ENCODE results near the gene SLC12A2.

- TF ChIP-seq CTCF (IDR thresholded peaks at IDR 0.05) (no peak), ZBTB33 (IDR thresholded peaks at IDR 0.05; ENCODE audit: borderline replicate concordance, low read depth) (no peak), MEF2A (IDR thresholded peaks at IDR 0.05; ENCODE audit: borderline replicate concordance, low read depth) (no peak), EZH2phosphoT487 (IDR thresholded peaks at IDR 0.05; ENCODE audit: borderline replicate concordance, low read depth) (no peak), YY1 (IDR thresholded peaks at IDR 0.05; ENCODE audit: low read depth) (no peak), EP300 (IDR thresholded peaks at IDR 0.05; ENCODE audit: borderline replicate concordance in 1 of 2, low read depth in 1 of 2, low read length in 1 of 2) (no peak), TEAD4 (IDR thresholded peaks at IDR 0.05; ENCODE audit: borderline replicate concordance, insufficient read depth) (no peak), TAF1 (IDR thresholded peaks at IDR 0.05; ENCODE audit: borderline replicate concordance, low read depth, low read length) (no peak)
Measured at GRCh38 chr5:128196791-128197190, 113.2 kb downstream of the SLC12A2 start.
